HG02623 (cell line): Measurements from ENCODE around the gene FSTL4.
"Not testable (repeated sequence)": the region's sequence is repeated elsewhere in the genome, so short reads cannot be mapped to it uniquely, and the experiment has no call there.

Source experiments
- ATAC-seq: cut with Tn5 transposase; IDR thresholded peaks from one replicate; pipeline ENCODE4 v1.9.1; 2021; ENCODE audit warnings: moderate library complexity; ENCODE audit not compliant: unreplicated experiment

Gene FSTL4

DNA sequence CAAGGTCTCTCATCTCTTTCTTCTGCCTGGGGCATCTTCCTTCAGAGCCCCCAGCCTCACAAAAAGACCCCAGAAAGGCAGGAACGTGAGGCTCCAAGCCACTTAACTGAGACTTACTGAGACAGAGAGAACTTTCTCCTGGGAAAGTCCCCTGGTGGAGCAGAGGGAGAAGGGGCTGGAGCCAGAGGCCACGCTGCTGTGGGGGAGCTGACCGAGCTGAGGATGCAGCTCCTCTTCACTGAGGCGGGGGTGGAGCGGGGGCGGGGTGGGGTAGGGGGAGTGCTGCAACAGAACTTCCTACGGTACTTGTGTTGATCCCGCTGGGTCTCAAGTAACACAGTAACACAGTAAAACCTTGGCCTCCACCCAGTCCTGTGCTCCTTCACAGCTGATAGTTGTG, 204.0 kb downstream of the FSTL4 start:
- no peak for ATAC-seq

DNA sequence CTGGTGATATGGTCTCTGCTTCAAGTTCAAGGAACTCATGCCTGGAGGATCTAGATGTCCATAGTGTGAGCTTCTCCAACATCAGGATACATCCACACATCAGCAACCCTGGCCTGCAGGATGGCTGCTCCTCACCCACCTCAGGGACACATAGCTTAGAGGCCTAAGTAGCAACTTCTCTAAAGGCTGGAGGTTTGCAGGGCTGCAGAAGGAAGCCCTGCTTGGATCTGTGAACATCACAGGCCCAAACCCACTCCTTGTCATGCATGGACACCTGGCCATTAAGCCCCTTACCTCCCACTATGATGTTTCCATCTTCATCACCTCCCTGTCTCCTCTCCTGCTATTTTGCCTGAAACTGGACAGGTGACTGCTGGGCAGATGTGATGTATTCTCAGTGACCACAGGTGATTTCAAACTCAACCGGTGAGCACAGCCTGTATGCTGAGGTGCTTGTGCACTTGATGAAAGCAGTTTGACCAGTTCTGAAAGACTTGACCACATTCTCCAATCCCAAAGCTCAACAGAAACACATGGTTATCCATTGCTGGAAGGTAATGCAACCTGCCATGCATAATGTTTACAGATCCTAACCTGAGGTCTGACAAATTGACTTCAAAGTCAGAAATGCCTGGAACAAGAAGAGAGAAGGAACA, 205.2 kb downstream of the FSTL4 start:
- ATAC-seq = no peak

DNA sequence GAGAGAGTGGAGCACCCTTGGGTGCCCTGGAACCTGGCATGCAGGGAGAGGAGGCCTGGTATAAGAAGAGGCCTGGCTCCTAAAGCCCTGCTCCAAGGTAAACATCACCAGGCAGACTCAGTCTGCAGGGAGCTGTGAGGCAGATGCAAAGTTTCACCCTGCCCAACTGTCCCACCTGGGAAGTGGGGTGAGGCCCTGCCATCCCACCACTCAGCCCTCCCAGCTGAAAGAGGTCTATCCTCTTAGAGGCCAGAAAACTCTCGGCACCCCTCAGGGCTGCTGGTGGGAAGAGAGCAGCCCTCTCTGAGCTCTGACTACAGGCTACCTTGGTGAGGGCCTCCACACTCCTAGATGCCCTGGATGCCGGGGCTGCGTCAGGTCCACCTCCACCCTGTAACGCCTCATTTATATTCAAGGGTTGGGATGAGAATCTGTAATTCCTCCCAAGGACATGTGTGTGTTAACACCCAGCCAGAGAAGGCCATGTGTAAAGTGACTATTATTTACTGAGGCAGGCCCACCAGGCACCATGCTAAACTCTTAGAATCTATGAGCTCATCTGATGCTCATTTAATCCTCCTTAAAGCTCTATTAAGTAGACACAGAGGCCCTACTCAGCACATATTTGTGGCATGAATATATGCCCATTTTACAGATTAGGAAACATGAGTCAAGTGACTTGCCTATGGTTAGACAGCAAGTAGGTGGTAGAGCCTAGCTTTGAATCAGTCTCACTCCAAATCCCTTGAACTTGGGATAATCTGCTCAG, 205.9 kb downstream of the FSTL4 start:
- ATAC-seq = no peak

DNA sequence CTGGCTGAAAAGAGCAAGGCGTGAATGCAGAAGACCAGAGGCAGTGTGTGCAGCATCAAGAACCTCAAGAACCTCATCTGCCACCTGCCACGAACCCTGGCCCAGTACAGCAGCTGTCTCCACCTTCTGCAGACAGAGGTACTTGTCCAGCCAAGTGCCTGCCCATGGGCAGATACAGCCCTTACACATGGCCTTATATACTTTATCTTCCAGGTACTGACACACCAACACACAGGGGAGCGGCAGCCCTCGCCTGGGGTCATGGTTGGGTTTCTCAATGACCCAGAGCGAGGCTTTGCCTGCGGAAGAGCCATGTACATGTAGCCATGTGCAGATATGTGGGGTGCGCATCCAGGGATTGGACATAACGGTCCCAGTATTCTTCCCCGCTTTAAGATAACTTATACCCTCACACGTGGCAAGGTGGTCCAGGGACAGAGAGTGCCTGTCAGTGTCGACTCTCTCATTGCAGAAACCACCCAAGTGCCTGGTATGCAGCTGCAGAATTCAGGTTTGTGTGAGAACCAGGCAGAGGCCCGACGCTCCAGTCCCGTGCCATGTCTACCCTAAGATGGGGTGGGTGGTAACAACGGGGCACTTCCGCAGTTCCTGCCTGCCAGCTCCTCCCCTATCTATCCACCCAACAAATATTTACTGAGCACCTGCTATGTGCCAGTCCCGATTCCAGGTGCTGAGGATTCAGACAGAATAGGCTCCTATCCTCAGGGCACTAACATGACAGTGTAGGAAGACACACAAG, 206.9 kb downstream of the FSTL4 start:
- ATAC-seq = no peak

DNA sequence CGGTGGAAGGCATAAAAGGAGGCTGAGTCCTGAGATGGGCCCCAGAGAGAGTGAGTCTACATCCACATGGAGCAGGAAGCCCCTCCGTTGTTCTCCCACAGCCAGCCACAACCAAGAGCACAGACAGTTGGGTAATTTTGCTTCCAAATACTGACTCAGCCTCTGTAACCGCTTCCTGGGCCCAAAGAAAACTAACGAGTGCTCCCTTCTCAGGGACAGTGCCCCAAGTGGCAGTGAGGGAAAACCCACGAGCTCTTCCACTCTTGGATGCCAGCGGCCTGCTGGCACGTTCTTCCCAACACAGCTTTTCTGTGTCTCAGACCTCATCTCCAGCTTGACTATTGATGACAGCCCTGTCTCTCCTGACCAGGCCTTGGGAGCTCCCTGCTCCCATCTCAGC, 207.6 kb downstream of the FSTL4 start:
- no peak for ATAC-seq

DNA sequence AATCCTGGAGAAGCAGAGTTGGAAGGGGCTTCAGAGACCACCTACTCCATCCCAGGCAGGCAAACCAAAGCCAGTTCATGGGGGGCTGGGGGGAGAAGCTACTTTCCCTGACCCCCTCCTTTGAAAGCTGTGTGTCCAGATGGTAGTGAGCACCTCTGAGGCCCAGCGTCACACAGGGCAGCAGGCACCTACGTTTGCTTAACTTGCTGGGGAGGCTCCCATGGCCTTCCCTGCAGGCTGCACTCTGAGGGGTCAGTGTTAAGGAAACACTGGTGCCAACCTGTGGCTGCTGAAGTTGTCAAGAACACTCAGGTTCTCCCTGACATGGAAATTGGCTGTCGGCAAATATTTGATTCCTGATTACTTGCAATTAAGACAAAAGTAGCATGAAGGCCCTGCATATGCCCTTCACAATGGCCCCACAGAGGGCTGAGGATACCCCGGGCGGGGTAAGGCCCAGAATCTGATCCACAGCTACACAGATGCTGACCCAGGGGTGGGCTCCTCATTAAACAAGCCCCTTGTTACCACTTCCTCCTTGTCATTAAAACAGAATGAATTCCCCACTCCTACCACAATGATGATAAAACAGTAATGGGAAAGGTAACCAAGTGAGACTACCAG, 208.5 kb downstream of the FSTL4 start:
- ATAC-seq = no peak

DNA sequence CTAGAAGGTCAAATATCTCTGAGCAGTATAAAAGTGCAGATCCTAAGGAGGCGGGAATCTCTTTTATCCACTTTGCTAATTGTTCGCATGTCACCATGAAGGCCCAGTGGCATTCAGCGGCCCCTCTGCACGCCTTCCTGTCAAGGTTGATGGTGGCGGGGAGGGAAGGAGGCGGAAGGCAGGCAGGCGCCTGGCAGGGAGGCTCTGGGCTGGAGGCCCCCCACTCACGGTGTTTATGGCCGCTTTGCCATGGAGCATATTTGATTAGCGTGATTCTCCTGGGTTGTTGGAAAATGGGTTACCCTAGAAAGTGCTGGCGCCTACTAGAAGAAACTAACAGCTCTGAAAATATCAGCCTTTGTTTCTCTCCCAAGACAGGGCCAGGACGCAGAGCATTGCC, 209.6 kb downstream of the FSTL4 start:
- no peak for ATAC-seq

DNA sequence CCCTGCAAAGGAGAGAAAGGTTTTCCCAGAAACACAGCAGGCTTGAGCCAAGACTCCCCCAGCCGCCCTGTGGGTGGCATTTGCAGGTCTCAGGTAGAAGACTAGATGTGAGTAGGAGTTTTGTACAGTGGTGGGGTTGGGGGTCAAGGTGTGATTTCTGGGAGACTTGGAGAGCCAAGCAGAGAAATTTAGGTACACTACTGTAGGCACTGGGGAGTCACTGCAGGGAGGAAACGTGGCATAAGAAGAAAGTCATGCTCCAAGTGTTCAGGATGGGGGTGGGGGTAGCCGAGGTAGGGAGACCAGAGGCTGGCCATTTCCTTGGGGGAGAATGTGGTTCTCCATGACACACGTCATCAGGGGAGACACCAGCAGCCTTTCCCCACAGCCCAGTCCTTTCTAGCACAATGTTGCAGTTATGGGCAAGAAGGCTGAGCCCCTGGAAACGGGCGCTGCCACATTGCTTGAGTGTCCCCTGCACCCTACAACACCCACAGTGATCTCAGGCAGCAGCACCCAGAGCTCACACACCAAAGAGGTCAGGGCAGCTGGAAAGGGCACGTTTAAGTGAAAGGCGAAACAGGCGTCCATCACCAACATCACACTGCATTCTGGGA, 210.5 kb downstream of the FSTL4 start:
- no peak for ATAC-seq

DNA sequence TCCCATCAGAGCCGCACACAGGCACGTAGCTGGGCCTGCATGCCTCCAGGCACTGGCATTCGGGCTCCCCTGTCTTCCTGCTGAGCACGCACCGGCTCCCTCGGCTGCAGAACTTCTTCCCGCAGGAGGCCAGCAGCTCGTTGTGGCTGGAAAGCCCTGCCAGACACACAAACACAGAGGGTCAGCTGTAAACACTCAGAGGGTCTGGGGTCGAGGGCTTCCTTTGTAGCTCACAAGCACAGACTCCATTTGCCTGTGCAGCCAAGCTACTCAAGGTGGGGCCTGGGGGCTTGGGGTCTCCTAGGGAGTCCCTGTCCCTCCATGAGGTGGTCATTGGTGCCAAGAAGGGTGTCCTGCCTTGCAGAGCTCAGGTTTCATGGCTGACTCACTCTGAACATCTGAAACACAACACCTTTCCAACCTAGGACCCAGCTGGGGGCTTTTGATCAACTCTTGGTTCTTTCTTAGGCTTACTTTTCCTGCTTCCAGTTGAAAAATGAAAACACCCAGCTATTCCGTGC, 211.4 kb downstream of the FSTL4 start:
- ATAC-seq = no peak

DNA sequence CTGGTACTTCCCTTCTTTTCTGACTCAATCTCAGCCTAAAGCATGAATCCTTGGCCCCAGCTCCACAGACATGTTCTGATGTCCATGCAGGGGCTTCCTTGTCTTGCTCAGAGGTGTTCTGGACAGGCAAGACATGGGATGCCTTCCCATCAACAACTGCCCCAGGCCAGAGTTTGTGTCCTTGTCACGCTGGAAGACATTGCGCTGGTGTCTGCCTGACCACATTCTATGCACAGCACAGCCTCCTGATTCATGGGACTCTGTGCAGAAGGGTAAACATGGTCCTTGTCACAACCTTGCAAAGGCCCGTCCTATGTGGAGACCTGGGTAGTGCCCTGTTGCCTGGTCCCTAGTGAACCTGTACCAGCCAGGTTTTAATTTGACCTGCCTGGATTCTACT, 212.2 kb downstream of the FSTL4 start:
- ATAC-seq = no peak

DNA sequence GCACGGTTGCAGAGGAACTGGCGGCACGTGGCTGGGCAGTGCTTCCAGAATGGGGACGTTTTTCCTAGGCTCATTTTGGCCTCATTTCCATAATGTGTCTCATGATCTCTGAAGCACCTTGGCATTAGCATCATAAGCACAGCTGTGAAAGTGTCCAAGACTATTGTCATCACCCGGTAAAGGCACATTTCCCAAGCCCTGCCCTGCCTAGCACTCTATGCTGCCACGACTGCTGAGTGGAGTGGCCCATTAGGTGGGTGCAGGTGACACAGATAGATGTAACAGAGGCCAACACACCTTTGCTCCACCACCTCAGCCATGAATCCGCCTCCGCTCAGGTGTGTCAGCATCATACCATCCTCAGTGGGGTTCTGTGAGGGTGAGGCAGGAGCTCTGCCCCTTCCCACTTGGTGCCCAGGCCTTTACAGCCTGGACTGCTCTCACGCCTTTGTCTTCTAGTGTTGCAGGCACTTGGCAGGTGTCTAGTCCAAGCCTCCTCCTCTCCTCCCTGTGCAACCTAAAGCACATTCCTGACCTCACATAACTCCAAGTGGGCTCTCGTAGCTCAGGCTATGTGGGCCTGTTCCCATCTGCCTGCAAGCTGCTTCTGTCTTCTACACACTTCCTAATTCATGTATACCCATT, 213.0 kb downstream of the FSTL4 start:
- no peak for ATAC-seq

DNA sequence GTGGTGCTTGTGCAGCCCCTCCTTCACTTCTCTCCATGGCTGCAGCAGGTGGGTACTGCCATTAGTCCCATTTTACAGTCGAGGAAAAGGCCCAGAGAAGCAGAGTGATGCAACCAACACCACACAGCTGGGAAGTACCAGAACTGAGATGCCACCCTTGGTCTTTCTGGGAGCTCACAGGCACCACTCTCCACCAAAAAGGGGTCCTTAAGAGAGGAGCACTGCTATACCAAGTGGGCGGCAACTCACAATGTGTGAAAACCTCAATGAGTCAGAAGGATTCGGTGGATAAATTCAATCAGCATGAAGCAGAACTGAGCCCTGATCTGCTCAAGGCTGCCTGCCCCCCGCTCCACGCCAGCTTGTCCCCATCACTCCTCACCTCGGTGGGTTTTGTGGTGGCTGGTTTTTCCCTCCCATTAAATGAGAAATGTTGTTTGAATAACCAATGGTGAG, 213.7 kb downstream of the FSTL4 start:
- no peak for ATAC-seq

DNA sequence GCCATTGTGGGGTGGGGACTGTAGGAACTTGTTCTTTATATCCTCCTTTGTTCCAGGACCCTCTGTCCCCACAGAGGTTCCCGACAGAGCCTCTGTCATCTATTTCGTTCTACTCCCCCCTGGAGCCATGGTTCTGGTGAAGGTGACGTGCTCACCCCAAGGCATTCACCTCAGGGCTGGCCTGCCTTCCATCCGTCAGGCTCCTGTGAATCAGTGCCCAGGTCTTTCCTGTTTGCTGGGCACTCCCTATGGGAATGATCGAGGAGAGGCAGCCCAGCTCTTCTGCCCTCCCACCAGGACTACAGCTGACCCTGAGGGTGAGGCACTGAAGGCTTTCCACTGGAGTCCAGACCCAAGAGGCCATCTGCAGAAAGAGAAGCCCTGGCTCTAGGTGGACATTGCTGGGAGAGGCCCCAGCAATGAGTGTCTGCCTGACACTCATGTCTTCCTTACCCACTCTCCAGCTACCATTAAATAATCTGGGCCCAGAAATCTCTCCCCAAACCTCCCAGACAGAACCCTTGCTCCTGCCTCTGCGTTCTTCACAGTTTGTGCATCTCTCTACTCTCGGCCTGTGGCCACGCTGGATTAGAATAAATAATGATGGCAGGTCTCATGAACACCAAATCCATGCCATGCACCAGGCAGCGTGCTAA, 214.2 kb downstream of the FSTL4 start:
- no peak for ATAC-seq

DNA sequence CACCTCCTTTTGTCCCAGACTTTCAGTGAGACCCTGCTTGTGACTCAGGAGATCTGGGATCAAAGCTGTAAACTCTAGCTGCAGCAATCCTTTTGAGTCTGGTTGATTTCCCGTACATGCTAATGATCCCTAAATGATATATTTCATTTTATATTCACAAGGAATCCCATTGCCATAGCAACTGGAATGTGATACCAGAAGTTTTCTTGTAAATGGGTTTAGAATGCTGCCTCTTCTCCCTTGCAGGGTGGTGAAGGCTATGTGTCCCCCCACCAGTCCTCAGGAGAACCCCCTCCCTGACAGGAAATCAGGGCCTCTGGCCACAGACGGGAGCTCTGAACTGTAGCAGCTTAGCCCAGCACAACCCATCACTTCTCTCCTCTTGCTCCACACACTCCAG, 215.0 kb downstream of the FSTL4 start:
- no peak for ATAC-seq

DNA sequence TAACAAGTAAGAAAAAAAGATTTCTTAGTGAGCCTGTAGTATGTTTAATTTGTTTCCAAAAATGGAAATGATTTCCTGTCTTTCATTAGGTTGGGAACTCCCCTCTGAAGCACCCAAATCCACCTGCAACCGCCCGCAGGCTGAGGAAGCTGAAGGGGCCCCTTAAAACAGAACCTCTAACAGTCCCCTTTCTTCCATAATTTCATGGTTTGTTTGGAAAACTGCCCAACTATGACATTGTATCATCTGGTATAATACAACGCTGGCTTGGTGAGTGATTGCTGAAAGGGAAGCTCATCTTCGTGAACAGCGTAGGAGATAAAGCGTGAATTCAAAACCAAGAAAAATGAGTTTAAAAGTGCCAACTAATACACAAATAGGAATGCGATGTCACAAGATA, 215.5 kb downstream of the FSTL4 start:
- ATAC-seq = no peak

DNA sequence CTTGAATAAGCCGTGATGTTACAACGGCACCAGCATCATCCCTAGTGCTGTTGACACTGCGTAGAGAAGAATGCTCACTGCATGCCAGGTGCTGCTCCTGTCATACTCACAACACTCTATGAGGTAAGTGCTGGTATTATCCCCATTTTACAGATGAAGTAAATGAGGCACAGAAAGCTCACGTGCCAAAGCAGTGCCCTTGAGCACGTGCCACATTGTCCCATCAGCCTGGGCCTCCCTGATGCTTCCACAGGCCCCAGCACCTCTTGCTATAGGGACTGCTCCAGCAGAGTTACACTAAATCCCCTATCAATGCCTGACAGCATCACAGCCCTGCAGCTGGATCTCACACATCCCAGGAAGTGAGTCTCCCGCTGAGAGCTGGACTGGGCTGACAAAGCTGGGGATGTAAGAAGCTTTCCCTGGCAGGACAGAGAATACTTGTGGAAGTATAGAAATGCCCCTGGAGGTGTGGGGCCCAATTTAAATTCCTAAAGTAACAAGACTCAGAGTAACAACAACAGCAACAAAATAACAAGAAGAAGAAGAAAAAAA, 216.1 kb downstream of the FSTL4 start:
- no peak for ATAC-seq

DNA sequence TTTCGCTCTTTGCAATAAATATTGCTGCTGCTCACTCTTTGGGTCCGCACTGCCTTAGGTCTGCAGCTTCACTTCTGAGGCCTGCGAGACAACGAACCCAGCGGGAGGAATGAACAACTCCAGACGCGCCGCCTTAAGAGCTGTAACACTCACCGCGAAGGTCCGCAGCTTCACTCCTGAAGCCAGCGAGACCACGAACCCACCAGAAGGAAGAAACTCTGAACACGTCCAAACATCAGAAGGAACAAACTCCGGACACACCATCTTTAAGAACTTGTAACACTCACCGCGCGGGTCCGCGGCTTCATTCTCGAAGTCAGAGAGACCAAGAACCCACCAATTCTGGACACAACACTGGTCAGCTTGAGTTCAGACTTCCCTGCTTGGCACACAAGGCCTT, 217.1 kb downstream of the FSTL4 start:
- ATAC-seq = not testable (repeated sequence)

DNA sequence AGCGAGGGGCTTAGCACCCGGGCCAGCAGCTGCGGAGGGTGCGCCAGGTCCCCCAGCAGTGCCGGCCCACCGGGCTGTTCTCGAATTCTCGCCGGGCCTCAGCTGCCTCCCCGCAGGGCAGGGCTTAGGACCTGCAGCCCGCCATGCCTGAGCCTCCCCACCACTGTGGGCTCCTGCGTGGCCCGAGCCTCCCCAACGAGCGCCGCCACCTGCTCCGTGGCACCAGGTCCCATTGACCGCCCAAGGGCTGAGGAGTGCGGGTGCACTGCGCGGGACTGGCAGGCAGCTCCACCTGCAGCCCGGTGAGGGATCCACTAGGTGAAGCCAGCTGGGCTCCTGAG, 217.9 kb downstream of the FSTL4 start:
- not testable (repeated sequence) for ATAC-seq

DNA sequence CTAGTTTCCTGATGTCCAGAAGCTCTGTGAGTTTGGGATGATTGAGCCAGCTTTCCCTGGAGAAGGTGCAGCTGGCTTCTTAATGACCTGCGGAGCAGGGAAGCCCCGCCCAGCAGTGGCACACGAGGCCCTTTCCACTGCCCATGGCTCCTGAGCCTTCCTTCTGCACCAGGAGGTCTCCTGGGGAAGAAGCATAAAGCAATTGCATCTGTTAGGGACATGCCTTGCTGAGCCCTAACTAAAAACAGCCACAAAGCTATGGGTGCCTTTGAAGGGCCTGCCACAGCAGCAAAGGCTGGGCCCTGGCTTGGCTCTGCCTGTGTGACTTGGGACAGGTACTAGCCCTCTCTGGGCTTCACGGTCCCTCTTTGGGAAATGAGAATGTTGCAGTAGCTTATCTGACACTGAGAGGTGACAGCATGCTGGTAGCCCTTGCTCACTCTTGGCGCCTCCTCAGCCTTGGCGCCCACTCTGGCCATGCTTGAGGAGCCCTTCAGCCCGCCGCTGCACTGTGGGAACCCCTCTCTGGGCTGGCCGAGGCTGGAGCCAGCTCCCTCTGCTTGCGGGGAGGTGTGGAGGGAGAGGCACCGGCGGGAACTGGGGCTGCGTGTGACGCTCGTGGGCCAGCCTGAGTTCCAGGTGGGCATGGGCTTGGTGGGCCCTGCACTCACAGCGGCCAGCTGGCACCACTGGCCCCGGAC, 218.4 kb downstream of the FSTL4 start:
- no peak for ATAC-seq
